DOHH2 (cell line): ENCODE data around the gene BHLHE23.
"Not testable (repeated sequence)": the region's sequence is repeated elsewhere in the genome, so short reads cannot be mapped to it uniquely, and the experiment has no call there.

Experiments used
- H3F3A ChIP-seq: fragments of 200-600 bp; sonication (generic), shearing (Covaris generic); 2 replicates; pipeline ENCODE4 v1.6.0; 2016; ENCODE audit warnings: antibody characterized with exemption, mild to moderate bottlenecking; ENCODE audit not compliant: control insufficient read depth, insufficient read depth
- H3K27ac ChIP-seq: fragments of 200-600 bp; sonication (generic); 2 replicates; pipeline ENCODE4 v1.5.1; 2014; ENCODE audit warnings: low read depth, mild to moderate bottlenecking, low read length, moderate library complexity
- H3K27me3 ChIP-seq: fragments of 200-600 bp; sonication (generic); 2 replicates; pipeline ENCODE4 v1.6.1; 2014; ENCODE audit warnings: mild to moderate bottlenecking, low read length, mixed read lengths; ENCODE audit not compliant: control insufficient read depth
- H3K36me3 ChIP-seq: fragments of 200-600 bp; sonication (generic); 2 replicates; pipeline ENCODE4 v1.6.1; 2014; ENCODE audit warnings: mild to moderate bottlenecking, low read length, moderate library complexity, mixed read lengths; ENCODE audit not compliant: control insufficient read depth
- H3K4me1 ChIP-seq: fragments of 200-600 bp; sonication (generic); 2 replicates; pipeline ENCODE4 v1.6.1; 2014; ENCODE audit warnings: mild to moderate bottlenecking, low read length, mixed read lengths; ENCODE audit not compliant: control insufficient read depth
- H3K4me2 ChIP-seq: fragments of 200-600 bp; sonication (generic); 2 replicates; pipeline ENCODE4 v1.6.0; 2014; ENCODE audit warnings: mild to moderate bottlenecking, low read length, moderate library complexity
- H3K4me3 ChIP-seq: fragments of 200-600 bp; sonication (generic); 2 replicates; pipeline ENCODE4 v1.5.1; 2014; ENCODE audit warnings: mild to moderate bottlenecking, low read length, mixed read lengths
- H3K79me2 ChIP-seq: fragments of 200-600 bp; sonication (generic); 2 replicates; pipeline ENCODE4 v1.6.1; 2014; ENCODE audit warnings: mild to moderate bottlenecking, low read length, mixed read lengths; ENCODE audit not compliant: control insufficient read depth
- H3K9me2 ChIP-seq: fragments of 200-600 bp; sonication (generic); replicated peaks from 2 replicates; pipeline ENCODE4 v1.6.1; 2014; ENCODE audit warnings: mild to moderate bottlenecking, low read length, mixed read lengths; ENCODE audit not compliant: control insufficient read depth
- H3K9me3 ChIP-seq: fragments of 200-600 bp; sonication (generic); 2 replicates; pipeline ENCODE4 v1.6.1; 2014; ENCODE audit warnings: antibody characterized with exemption, low read length, mixed read lengths; ENCODE audit not compliant: control insufficient read depth, insufficient read depth
- H4K20me1 ChIP-seq: fragments of 200-600 bp; sonication (generic); 2 replicates; pipeline ENCODE4 v1.6.0; 2014; ENCODE audit warnings: low read depth, mild to moderate bottlenecking, antibody characterized with exemption, low read length, moderate library complexity; ENCODE audit not compliant: control insufficient read depth, insufficient read depth
- EZH2phosphoT487 ChIP-seq: fragments of 200-600 bp; sonication (generic); IDR thresholded peaks from 2 replicates; pipeline ENCODE4 v1.6.1; 2017; ENCODE audit warnings: borderline replicate concordance, mild to moderate bottlenecking, antibody characterized with exemption, low read length, moderate library complexity, mixed read lengths
- TF ChIP-seq, protein P1 (sequence below): fragments of 200-600 bp; sonication (generic); IDR thresholded peaks from one replicate; pipeline ENCODE4 v1.5.1; 2014; ENCODE audit warnings: antibody characterized with exemption, mild to moderate bottlenecking, low read depth, low read length; ENCODE audit not compliant: poor library complexity, severe bottlenecking

BHLHE23 gene

DNA sequence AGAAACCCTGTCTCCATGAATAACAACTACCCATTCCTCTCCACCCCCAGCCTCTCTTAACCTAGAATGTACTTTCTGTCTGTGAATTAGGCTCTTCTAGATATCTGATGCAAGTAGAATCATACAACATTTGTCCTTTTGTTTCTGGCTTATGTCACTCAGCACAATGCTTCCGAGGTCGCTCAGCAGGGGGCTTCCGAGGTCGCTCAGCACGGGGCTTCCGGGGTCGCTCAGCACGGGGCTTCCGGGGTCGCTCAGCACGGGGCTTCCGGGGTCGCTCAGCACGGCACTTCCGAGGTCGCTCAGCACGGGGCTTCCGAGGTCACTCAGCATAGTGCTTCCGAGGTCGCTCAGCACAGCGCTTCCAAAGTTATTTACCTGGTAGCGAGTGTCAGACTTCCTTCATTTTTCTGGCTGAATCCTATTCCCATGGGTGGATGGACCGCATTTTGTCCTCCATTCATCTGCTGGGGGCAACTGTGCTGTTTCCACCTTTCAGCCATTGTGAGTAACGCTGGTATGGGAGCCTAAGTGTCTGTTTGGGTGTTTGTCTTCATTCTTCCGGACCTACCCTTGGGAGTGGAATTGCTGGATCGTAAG, 31.0 kb upstream of the BHLHE23 start:
- H3K36me3 ChIP-seq = no peaks in the 10 kb centered on the region
- H3K79me2 ChIP-seq = no peaks in the 10 kb centered on the region
- H3K27me3 ChIP-seq = peaks cover 19% of the 10 kb centered on the region
- no peak overlapping the region for H3K4me3 ChIP-seq
- H3F3A ChIP-seq = peaks cover 13% of the 10 kb centered on the region
- peaks cover 29% of the 10 kb centered on the region for H3K4me1 ChIP-seq
- H3K4me2 ChIP-seq = no peak overlapping the region
- TF ChIP-seq EZH2phosphoT487 = no peak
- TF ChIP-seq, protein P1, sequence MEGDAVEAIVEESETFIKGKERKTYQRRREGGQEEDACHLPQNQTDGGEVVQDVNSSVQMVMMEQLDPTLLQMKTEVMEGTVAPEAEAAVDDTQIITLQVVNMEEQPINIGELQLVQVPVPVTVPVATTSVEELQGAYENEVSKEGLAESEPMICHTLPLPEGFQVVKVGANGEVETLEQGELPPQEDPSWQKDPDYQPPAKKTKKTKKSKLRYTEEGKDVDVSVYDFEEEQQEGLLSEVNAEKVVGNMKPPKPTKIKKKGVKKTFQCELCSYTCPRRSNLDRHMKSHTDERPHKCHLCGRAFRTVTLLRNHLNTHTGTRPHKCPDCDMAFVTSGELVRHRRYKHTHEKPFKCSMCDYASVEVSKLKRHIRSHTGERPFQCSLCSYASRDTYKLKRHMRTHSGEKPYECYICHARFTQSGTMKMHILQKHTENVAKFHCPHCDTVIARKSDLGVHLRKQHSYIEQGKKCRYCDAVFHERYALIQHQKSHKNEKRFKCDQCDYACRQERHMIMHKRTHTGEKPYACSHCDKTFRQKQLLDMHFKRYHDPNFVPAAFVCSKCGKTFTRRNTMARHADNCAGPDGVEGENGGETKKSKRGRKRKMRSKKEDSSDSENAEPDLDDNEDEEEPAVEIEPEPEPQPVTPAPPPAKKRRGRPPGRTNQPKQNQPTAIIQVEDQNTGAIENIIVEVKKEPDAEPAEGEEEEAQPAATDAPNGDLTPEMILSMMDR = no peak
- no peaks in the 10 kb centered on the region for H4K20me1 ChIP-seq
- no peaks in the 10 kb centered on the region for H3K9me2 ChIP-seq
- no peak overlapping the region for H3K27ac ChIP-seq
- no peaks in the 10 kb centered on the region for H3K9me3 ChIP-seq

GRCh38 chr20:63036291-63036690, 29.5 kb upstream of the BHLHE23 start:
- Histone ChIP-seq H3K27ac (no peak overlapping the region), H3K4me2 (no peak overlapping the region), H3K36me3 (no peaks in the 10 kb centered on the region), H3F3A (peaks cover 16% of the 10 kb centered on the region), H3K9me3 (no peaks in the 10 kb centered on the region), H4K20me1 (no peaks in the 10 kb centered on the region), H3K9me2 (no peaks in the 10 kb centered on the region), H3K79me2 (no peaks in the 10 kb centered on the region), H3K27me3 (peaks cover 19% of the 10 kb centered on the region), H3K4me3 (no peak overlapping the region), H3K4me1 (peaks cover 33% of the 10 kb centered on the region)
- TF ChIP-seq, protein P1 = no peak
- TF ChIP-seq EZH2phosphoT487 = no peak

DNA sequence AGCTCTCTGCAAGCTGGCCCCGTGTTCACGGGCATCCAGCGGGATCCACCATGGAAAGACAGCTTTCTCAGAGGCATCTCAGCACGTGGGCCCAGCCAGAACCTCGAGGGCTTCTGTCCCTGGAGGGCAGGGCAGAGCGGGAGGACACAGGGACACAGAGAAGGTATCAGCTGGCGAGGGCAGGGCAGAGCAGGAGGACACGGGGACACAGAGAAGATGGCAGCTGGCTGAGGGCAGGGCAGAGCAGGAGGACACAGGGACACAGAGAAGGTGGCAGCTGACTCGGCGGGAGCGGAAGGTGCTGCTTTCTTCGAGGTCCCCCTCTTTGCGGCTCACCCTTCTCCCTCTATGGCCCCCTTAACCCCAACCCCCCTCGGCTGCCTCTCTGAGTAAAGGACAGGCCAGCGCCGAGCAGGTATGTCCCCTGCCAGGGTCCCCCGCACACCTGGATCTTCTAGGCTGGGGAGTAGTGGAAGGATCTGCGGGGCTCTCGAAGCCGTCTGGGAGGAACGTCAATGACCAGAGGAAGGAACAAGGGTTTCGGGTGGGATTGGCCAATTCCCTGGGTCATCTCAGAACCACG, 28.9 kb upstream of the BHLHE23 start:
- Histone ChIP-seq H3K9me2 (no peaks in the 10 kb centered on the region), H4K20me1 (no peaks in the 10 kb centered on the region), H3K79me2 (no peaks in the 10 kb centered on the region), H3K9me3 (no peaks in the 10 kb centered on the region), H3K27ac (no peak overlapping the region), H3F3A (peaks cover 16% of the 10 kb centered on the region), H3K4me3 (no peak overlapping the region), H3K4me1 (peaks cover 38% of the 10 kb centered on the region), H3K4me2 (no peak overlapping the region), H3K36me3 (no peaks in the 10 kb centered on the region), H3K27me3 (peaks cover 16% of the 10 kb centered on the region)
- TF ChIP-seq, protein P1 = no peak
- no peak for TF ChIP-seq EZH2phosphoT487

GRCh38 chr20:63034710-63035602, 28.2 kb upstream of the BHLHE23 start:
- not testable (repeated sequence) for H3K27me3 ChIP-seq, H3K4me2 ChIP-seq, H4K20me1 ChIP-seq

More at GRCh38 chr20:63034710-63035602, 28.2 kb upstream of the BHLHE23 start:
- not testable (repeated sequence) for H3K4me3 ChIP-seq, H3K36me3 ChIP-seq, H3K9me2 ChIP-seq, H3K9me3 ChIP-seq, H3K79me2 ChIP-seq, H3K27ac ChIP-seq
- Histone ChIP-seq H3K4me1 (peaks cover 46% of the 10 kb centered on the region), H3F3A (peaks cover 16% of the 10 kb centered on the region)
